Ascending aorta (tissue), 2 donors: ENCODE measurements around the gene SAPCD1. TPM values are rescaled to one million over a fixed set of nuclear protein-coding genes. Genes with fewer than 3 reads are reported as not detected.

Experiments used
- DNase-seq, 2 donors: peaks; one replicate each; pipeline ENCODE4 v3.0.0-alpha.2; 2019; ENCODE audit warnings: low spot score in 2 of 2
- H3K27ac ChIP-seq, 2 donors: fragments of 200-600 bp; sonication (generic); one replicate each; pipeline ENCODE4 v1.5.1; 2016 to 2017; ENCODE audit warnings: mild to moderate bottlenecking in 1 of 2
- H3K27me3 ChIP-seq: fragments of 200-600 bp; sonication (generic); one replicate; pipeline ENCODE4 v1.5.1; 2017
- H3K36me3 ChIP-seq, 2 donors: fragments of 200-600 bp; sonication (generic); one replicate each; pipeline ENCODE4 v1.5.1; 2016
- H3K4me1 ChIP-seq, 2 donors: fragments of 200-600 bp; sonication (generic); one replicate each; pipeline ENCODE4 v1.5.1; 2016 to 2017; ENCODE audit warnings: mild to moderate bottlenecking in 1 of 2
- H3K4me3 ChIP-seq, 2 donors: fragments of 200-600 bp; sonication (generic); one replicate each; pipeline ENCODE4 v1.5.1; 2016 to 2017; ENCODE audit warnings: mild to moderate bottlenecking in 1 of 2
- H3K9me3 ChIP-seq, 2 donors: fragments of 200-600 bp; sonication (generic); one replicate each; pipeline ENCODE4 v1.5.1; 2016
- intact Hi-C: fragments of 100-400 bp; cut with DNase I; formaldehyde crosslinking; loops from one replicate; pipeline ENCODE4 v1.15.1; 2023
- total RNA-seq: library from RNA; depleted of rRNA; stranded (reverse); fragments of >200 nt; gene quantifications from one replicate; pipeline ENCODE4 v1.1.0, GENCODE V29; 2016
- TF ChIP-seq, protein P1 (sequence below), 3 experiments: fragments of 200-600 bp in 2 of 3; fragments of 450-650 bp in 1 of 3; sonication (generic) in 2 of 3; IDR thresholded peaks; one replicate each; pipeline ENCODE4 v1.5.1; 2016 to 2019; ENCODE audit warnings: antibody characterized with exemption in 3 of 3, mild to moderate bottlenecking in 1 of 3, moderate library complexity in 1 of 3

SAPCD1 gene
- total RNA-seq, 1 donor from 2014 or later, result not detected

DNA sequence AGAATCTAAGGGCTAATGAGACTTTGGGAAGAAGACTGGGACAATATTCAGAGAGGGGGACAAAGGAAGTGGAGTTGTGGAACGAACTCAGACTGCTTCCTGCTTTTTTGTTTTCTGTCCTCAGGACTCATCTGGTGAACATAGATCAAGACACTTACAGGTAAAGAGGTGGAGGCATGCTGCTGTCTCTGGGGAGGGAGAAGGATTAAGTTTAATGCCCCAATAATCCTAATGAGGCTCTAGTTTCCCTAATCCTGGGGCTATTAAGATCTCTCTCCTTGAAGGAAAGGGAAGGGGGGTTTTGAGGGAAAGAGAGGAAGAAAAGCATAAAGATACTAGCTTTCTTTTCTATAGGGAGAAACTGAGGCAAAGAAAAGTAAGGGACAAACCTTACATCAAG, 18.0 kb upstream of the SAPCD1 start:
- TF ChIP-seq, protein P1, sequence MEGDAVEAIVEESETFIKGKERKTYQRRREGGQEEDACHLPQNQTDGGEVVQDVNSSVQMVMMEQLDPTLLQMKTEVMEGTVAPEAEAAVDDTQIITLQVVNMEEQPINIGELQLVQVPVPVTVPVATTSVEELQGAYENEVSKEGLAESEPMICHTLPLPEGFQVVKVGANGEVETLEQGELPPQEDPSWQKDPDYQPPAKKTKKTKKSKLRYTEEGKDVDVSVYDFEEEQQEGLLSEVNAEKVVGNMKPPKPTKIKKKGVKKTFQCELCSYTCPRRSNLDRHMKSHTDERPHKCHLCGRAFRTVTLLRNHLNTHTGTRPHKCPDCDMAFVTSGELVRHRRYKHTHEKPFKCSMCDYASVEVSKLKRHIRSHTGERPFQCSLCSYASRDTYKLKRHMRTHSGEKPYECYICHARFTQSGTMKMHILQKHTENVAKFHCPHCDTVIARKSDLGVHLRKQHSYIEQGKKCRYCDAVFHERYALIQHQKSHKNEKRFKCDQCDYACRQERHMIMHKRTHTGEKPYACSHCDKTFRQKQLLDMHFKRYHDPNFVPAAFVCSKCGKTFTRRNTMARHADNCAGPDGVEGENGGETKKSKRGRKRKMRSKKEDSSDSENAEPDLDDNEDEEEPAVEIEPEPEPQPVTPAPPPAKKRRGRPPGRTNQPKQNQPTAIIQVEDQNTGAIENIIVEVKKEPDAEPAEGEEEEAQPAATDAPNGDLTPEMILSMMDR (IDR thresholded peaks at IDR 0.05), result no peak
- DNase-seq, result no peak
- intact Hi-C loops, result no loop called here

DNA sequence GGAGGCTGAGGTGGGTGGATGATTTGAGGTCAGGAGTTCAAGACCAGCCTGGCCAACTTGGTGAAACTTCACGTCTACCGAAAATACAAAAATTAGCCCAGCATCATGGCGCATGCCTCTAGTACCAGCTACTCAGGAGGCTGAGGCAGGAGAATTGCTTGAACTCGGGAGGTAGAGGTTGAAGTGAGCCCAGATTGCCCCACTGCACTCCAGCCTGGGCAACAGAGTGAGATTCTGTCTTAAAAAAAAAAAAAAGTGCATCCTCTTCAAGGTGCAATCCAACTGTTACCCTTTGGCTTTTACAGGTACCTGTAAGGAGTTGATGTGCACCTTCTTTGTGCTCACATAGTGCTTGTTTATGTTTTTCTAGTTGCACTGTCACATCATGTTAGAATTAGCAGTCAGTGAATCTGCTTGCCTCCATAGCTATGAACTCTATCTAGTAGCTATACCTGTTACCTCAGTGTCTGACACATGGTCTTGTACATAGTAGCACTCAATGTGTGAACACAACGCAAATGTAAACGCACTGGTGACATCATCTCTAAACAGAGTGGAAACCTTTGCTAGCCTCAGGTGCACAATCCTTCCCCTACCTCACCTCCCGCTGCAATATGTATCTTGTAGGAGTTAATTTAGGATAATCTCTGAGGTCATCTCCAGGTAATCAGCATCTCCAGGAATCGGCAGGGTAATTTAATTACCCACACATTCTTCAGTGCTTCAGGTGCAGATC, 13.0 kb upstream of the SAPCD1 start:
- no peaks in the 10 kb centered on the region for H3K36me3 ChIP-seq
- TF ChIP-seq, protein P1 (IDR thresholded peaks at IDR 0.05), result no peak
- no peaks in the 10 kb centered on the region for H3K27me3 ChIP-seq
- H3K9me3 ChIP-seq, result no peaks in the 10 kb centered on the region
- intact Hi-C loops, result no loop called here
- H3K27ac ChIP-seq, result no peak overlapping the region
- no peaks in the 10 kb centered on the region for H3K4me1 ChIP-seq
- no peak overlapping the region for H3K4me3 ChIP-seq
- no peak for DNase-seq

More for the DNA sequence above, 18.0 kb upstream of the SAPCD1 start:
- H3K9me3 ChIP-seq, result no peaks in the 10 kb centered on the region
- H3K27ac ChIP-seq, result no peak overlapping the region
- no peaks in the 10 kb centered on the region for H3K36me3 ChIP-seq
- H3K4me1 ChIP-seq, result peaks cover 5 to 7% of the 10 kb centered on the region in 2 donors
- no peaks in the 10 kb centered on the region for H3K27me3 ChIP-seq
- no peak overlapping the region for H3K4me3 ChIP-seq

DNA sequence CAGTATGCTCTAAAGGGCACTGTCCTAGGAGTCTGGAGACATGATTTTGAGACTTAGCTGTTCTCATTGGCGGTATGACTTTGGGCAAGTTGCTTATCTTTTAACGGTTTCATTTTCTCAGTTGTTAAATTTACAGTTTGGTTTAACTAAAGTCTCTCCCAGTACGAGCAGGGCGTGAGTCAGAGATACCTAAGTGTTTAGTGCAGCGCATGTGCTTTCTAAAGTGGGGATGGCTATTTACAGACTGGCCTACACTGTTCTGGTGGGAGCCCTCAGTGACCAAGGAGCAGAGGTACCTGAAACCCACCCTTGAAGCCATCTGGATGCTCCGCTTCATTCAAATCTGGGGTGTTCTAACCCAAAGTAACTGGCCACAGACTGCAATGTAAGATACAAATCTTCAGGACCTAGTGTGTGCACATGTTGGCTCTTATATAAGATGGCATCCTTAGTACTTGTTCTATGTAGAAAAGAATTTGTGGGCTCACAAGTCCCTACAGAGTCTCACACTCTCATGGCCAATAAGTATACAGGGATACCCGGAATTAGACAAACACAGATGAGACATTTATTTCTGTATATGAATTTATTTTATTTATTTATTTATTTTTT, 11.9 kb upstream of the SAPCD1 start:
- DNase-seq, result no peak
- H3K4me1 ChIP-seq, result no peaks in the 10 kb centered on the region
- H3K36me3 ChIP-seq, result no peaks in the 10 kb centered on the region
- intact Hi-C loops, result no loop called here
- no peaks in the 10 kb centered on the region for H3K9me3 ChIP-seq
- no peak overlapping the region for H3K27ac ChIP-seq
- no peak overlapping the region for H3K4me3 ChIP-seq
- H3K27me3 ChIP-seq, result no peaks in the 10 kb centered on the region
- TF ChIP-seq, protein P1 (IDR thresholded peaks at IDR 0.05), result no peak

DNA sequence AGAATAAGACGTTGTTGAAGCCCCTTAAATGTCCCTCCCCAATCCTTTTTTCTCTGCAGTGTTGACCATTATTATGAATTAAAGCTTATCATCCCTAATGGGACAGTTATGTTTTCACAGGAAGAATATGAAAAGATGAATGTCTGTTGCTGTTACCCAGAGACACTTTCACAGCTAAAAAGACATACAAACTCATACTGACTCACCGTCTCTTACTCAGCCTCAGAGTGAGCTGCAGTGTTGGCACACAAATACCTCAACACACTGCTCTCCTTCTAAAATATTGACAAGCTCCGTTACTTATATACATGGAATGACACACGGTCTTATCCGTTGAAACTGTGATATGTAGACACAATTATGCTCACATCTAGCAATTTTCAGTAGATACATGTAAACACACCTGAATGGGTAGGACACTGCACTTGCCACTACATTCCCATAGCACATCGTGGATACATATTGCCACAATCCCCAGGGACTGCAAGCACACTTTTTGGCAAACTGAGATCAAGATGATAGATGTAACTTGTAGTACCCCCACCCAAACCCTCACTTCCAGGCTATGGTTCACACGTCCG, 9.6 kb upstream of the SAPCD1 start:
- DNase-seq, result no peak
- Histone ChIP-seq H3K9me3 (no peaks in the 10 kb centered on the region), H3K4me3 (no peak overlapping the region), H3K4me1 (no peaks in the 10 kb centered on the region), H3K36me3 (no peaks in the 10 kb centered on the region), H3K27ac (no peak overlapping the region), H3K27me3 (no peaks in the 10 kb centered on the region)
- intact Hi-C loops, result no loop called here
- TF ChIP-seq, protein P1 (IDR thresholded peaks at IDR 0.05), result no peak

DNA sequence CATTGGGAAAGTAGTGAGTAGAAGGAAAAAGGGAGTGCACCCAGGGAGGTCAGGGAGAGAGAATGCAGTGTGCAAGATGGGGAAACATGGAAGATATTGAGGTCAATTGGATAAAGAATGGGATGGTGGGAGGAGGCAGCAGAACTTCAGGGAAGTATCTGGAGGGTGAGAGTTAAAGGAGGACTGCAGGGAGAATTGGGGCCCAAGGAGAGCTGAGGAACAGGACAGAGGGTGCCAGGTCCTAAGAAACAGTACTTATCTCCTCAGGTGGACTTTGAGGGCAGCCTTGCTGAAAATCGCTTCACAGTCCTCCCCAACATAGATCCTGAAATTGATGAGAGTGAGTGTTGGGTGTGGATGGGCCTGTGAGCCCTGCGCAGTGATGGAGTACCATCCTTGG, 4.2 kb upstream of the SAPCD1 start:
- intact Hi-C loops, result no loop called here
- no peaks in the 10 kb centered on the region for H3K27me3 ChIP-seq
- no peak overlapping the region for H3K27ac ChIP-seq
- no peaks in the 10 kb centered on the region for H3K36me3 ChIP-seq
- H3K4me1 ChIP-seq, result no peaks in the 10 kb centered on the region
- DNase-seq, result no peak
- no peak overlapping the region for H3K4me3 ChIP-seq
- TF ChIP-seq, protein P1 (IDR thresholded peaks at IDR 0.05), result no peak
- H3K9me3 ChIP-seq, result no peaks in the 10 kb centered on the region
